K562 (cell line): ENCODE results near the gene PTCH1. TPM values are rescaled to one million over a fixed set of nuclear protein-coding genes. Genes with fewer than 3 reads are reported as not detected.

Source experiments
- CBX3 ChIP-seq, 2 experiments: IDR thresholded peaks; 1 replicate in 1 of 2; 2 replicates in 1 of 2; pipeline ENCODE4 v1.6.1; 2012; ENCODE audit warnings: inconsistent platforms in 2 of 2, low read length in 2 of 2, borderline replicate concordance in 1 of 2, control low read depth in 1 of 2
- ELF4 ChIP-seq: fragments of 450-650 bp; formaldehyde crosslinking; IDR thresholded peaks from 2 replicates; pipeline ENCODE4 v1.4.0; 2022; ENCODE audit warnings: missing genetic modification characterization
- GABPB1 ChIP-seq: sonication (generic); formaldehyde crosslinking; IDR thresholded peaks from 2 replicates; pipeline ENCODE4 v1.8.0; 2022; ENCODE audit warnings: mild to moderate bottlenecking, missing genetic modification reagents
- GABPB2 ChIP-seq: fragments of 250-450 bp; sonication (Bioruptor Pico); conservative IDR thresholded peaks from 2 replicates; pipeline ENCODE4 v1.5.1; 2021; ENCODE audit warnings: mild to moderate bottlenecking
- KAT8 ChIP-seq: fragments of 450-650 bp; IDR thresholded peaks from 2 replicates; pipeline ENCODE4 v1.6.1; 2016; ENCODE audit warnings: low read depth, mild to moderate bottlenecking
- KDM5B ChIP-seq: fragments of 200-600 bp; sonication (generic); IDR thresholded peaks from 2 replicates; pipeline ENCODE4 v1.6.1; 2012; ENCODE audit warnings: low read depth, mild to moderate bottlenecking, moderate library complexity, low read length, control low read depth, inconsistent platforms; ENCODE audit not compliant: insufficient replicate concordance
- MYNN ChIP-seq, 2 experiments: sonication (generic); formaldehyde crosslinking in 1 of 2; IDR thresholded peaks; 2 replicates each; pipeline versions ENCODE4 v1.5.0 to v1.6.1; 2016 to 2020; ENCODE audit warnings: antibody characterized with exemption in 1 of 2, missing genetic modification reagents in 1 of 2
- NRF1 ChIP-seq, 2 experiments: fragments of 450-650 bp; IDR thresholded peaks in 1 of 2; conservative IDR thresholded peaks in 1 of 2; 2 replicates each; pipeline ENCODE4 v1.6.1; 2014; ENCODE audit warnings: mild to moderate bottlenecking in 2 of 2
- PML ChIP-seq: IDR thresholded peaks from 2 replicates; pipeline ENCODE4 v1.6.1; 2012; ENCODE audit warnings: low read length, inconsistent platforms
- PYGO2 ChIP-seq: fragments of 450-650 bp; IDR thresholded peaks from 2 replicates; pipeline ENCODE4 v1.6.1; 2016; ENCODE audit warnings: mild to moderate bottlenecking, missing genetic modification characterization, moderate library complexity, missing compliant biosample characterization
- REST ChIP-seq, 2 experiments: fragments of 450-650 bp; formaldehyde crosslinking in 1 of 2; IDR thresholded peaks; 2 replicates each; pipeline versions ENCODE4 v1.4.0 to v1.6.1; 2014 to 2020; ENCODE audit warnings: mild to moderate bottlenecking in 2 of 2, borderline replicate concordance in 1 of 2, low read depth in 1 of 2
- RFX1 ChIP-seq: fragments of 450-650 bp; IDR thresholded peaks from 2 replicates; pipeline ENCODE4 v1.6.1; 2016; ENCODE audit warnings: mild to moderate bottlenecking, moderate library complexity
- SIRT6 ChIP-seq: IDR thresholded peaks from one replicate; pipeline ENCODE4 v1.6.1; 2012; ENCODE audit warnings: low read depth, mild to moderate bottlenecking, control low read depth, inconsistent platforms, low read length, moderate library complexity
- SLC30A9 ChIP-seq: fragments of 250-450 bp; sonication (Bioruptor Pico); IDR thresholded peaks from 2 replicates; pipeline ENCODE4 v1.8.0; 2022; ENCODE audit warnings: mild to moderate bottlenecking, moderate library complexity
- SRF ChIP-seq, 2 experiments: fragments of 250-450, 450-650 bp in 1 of 2; sonication (Bioruptor Pico) in 1 of 2; sonication (generic) in 1 of 2; formaldehyde crosslinking; IDR thresholded peaks; 2 replicates each; pipeline versions ENCODE4 v1.5.0 to v1.5.1; 2020 to 2022; ENCODE audit warnings: mild to moderate bottlenecking in 1 of 2, missing genetic modification reagents in 1 of 2
- TBP ChIP-seq: optimal IDR thresholded peaks from 2 replicates; pipeline ENCODE3; 2011; ENCODE audit warnings: low read depth, low read length, improper control_type of control experiment
- U2AF1 ChIP-seq: fragments of 200-400 bp; formaldehyde crosslinking; optimal IDR thresholded peaks from 2 replicates; pipeline ENCODE3; 2017; ENCODE audit warnings: mild to moderate bottlenecking, low read depth, low read length, moderate library complexity
- ZEB2 ChIP-seq: fragments of 450-650 bp; IDR thresholded peaks from 2 replicates; pipeline ENCODE4 v1.6.1; 2016
- ZNF175 ChIP-seq: fragments of 200-800 bp; sonication (Bioruptor generic); IDR thresholded peaks from 2 replicates; pipeline ENCODE4 v1.6.1; 2016; ENCODE audit warnings: low read depth, mild to moderate bottlenecking, missing genetic modification characterization, missing compliant biosample characterization
- ZNF224 ChIP-seq: sonication (generic); formaldehyde crosslinking; IDR thresholded peaks from 2 replicates; pipeline ENCODE4 v1.8.0; 2022; ENCODE audit warnings: mild to moderate bottlenecking, missing genetic modification reagents
- ZNF644 ChIP-seq: fragments of 200-800 bp; sonication (Bioruptor generic); IDR thresholded peaks from 2 replicates; pipeline ENCODE4 v1.6.1; 2016; ENCODE audit warnings: low read depth, missing genetic modification characterization, missing compliant biosample characterization
- polyA plus RNA-seq, 8 experiments: library from polyadenylated mRNA; depleted of rRNA in 4 of 8; stranded (reverse) in 5 of 8; unstranded in 3 of 8; fragments of >200 nt; fragmentation: Nextera tagmentation in 2 of 8; fragmentation: Illumina TruSeq in 1 of 8; extraction: Ambion mirVana in 2 of 8; extraction: Trizol in 1 of 8; gene quantifications; 2 replicates each; pipeline versions ENCODE4 v1.2.1 to v1.2.3, GENCODE V29; 2011 to 2014; ENCODE audit warnings: inconsistent platforms in 1 of 8, missing spikeins in 1 of 8
- total RNA-seq, 7 experiments: library from RNA; depleted of rRNA in 6 of 7; stranded (reverse); fragments of >200 nt in 6 of 7; fragmentation: Illumina TruSeq in 2 of 7; extraction: Trizol in 2 of 7; gene quantifications; 2 replicates each; pipeline versions ENCODE4 v1.2.1 to v1.2.3, GENCODE V29; 2011 to 2021; ENCODE audit warnings: low replicate concordance in 1 of 7

Gene PTCH1
- total and polyA plus RNA-seq, 9 of the 15 experiments (the other 6 are each of a cell fraction or from before 2014, with no cell fraction given) = 0.70 to 9.9 (median 3.8) TPM

DNA sequence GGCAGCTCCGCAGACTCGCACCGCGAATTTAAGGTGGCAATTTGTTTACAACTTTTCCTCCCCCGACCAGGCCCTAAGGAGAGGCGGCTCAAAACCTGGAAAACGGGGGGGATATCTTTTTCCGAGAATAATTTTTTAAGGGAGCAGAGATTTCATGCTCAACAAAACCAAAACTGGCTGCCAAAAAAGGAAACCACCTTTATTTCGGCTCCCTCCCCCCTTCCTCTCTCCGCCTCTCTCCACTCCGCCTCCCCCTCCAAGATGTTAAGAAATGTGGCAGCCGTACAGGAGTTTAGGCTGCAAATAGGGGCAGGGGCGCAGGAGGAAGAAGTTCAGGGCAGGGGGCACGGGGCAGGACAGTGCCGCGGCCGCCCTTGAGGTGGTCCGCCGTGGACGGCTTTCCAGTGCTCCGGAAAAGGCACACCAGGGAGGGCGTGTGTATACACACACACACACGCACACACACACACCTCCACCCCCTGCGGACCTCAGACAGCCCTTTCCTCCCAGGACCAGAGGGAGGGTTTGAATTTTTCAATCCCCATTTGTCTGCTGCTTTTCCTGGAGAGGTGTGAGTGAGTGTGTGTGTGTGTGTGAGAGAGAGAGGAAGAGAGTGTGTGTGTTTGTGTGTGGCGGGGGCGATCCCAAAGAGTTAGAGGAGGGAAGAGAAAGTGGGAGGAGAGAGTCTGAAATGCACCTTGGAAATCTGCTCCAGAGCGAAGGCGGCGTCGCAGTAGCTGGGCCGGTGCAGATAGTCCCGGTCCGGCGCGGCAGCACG lies 9.1 kb downstream of the PTCH1 start (continued):
- TF ChIP-seq MYNN (IDR thresholded peaks at IDR 0.05) (no peak), MYNN (CRISPR knock-in tag; IDR thresholded peaks at IDR 0.05) (no peak), SRF (CRISPR knock-in tag; IDR thresholded peaks at IDR 0.05) (no peak), ELF4 (CRISPR knock-in tag) (no peak), ZEB2 (no peak), GABPB1 (CRISPR knock-in tag) (0 out of 2 replicates have a peak, but pooled peaks have one; percentile 9), U2AF1 (no peak), KAT8 (no peak), PML (0 out of 2 replicates have a peak, but pooled peaks have one; percentile 14), REST (IDR thresholded peaks at IDR 0.05; ENCODE audit: borderline replicate concordance) (no peak), REST (CRISPR knock-in tag; IDR thresholded peaks at IDR 0.05; ENCODE audit: low read depth) (no peak), ZNF175 (CRISPR knock-in tag) (no peak), ZNF224 (CRISPR knock-in tag) (no peak), KDM5B (peak; percentile 58), SIRT6 (no peak), NRF1 (conservative IDR thresholded peaks at IDR 0.05 in 1 of 2, IDR thresholded peaks at IDR 0.05 in 1 of 2) (0 out of 4 replicates have a peak, but pooled peaks have one; percentile 1 to 31), RFX1 (no peak), CBX3 (IDR thresholded peaks at IDR 0.05; ENCODE audit: borderline replicate concordance in 1 of 2, low read length in 2 of 2) (0 out of 3 replicates have a peak, but pooled peaks of 1 of the 2 experiments have one; percentile 13), SLC30A9 (CRISPR knock-in tag) (no peak), ZNF644 (tag) (no peak), GABPB2 (CRISPR knock-in tag) (no peak), TBP (no peak), PYGO2 (tag) (no peak)
